ENCODE measurements around the gene UBP1. TPM values are rescaled to one million over a fixed set of nuclear protein-coding genes. Genes with fewer than 3 reads are reported as not detected.

Gene UBP1
- total RNA-seq, 1 donor from 2014 or later, result 57.0 TPM

- no peak for DNase-seq (ENCODE audit: extremely low spot score, unreplicated experiment)
- Mint-ChIP-seq H3K27ac (ENCODE audit: unreplicated experiment) (no peak overlapping the region), H3K4me1 (ENCODE audit: unreplicated experiment) (no peaks in the 10 kb centered on the region), H3K27me3 (ENCODE audit: unreplicated experiment) (no peaks in the 10 kb centered on the region), H3K36me3 (ENCODE audit: unreplicated experiment) (peaks cover 34% of the 10 kb centered on the region), H3K4me3 (ENCODE audit: unreplicated experiment) (no peak overlapping the region), H3K9me3 (ENCODE audit: unreplicated experiment) (no peaks in the 10 kb centered on the region)
- TF ChIP-seq CTCF (IDR thresholded peaks at IDR 0.05), result no peak
Observed at GRCh38 chr3:33383951-33384350, 56.3 kb downstream of the UBP1 start.

- Mint-ChIP-seq H3K9me3 (ENCODE audit: unreplicated experiment) (no peaks in the 10 kb centered on the region), H3K27ac (ENCODE audit: unreplicated experiment) (no peak overlapping the region), H3K27me3 (ENCODE audit: unreplicated experiment) (no peaks in the 10 kb centered on the region), H3K4me1 (ENCODE audit: unreplicated experiment) (no peaks in the 10 kb centered on the region), H3K36me3 (ENCODE audit: unreplicated experiment) (peaks cover 32% of the 10 kb centered on the region), H3K4me3 (ENCODE audit: unreplicated experiment) (no peak overlapping the region)
- TF ChIP-seq CTCF (IDR thresholded peaks at IDR 0.05), result no peak
- DNase-seq (ENCODE audit: extremely low spot score, unreplicated experiment), result no peak
Observed at GRCh38 chr3:33380653-33381052, 59.6 kb downstream of the UBP1 start.

- no peak for DNase-seq (ENCODE audit: extremely low spot score, unreplicated experiment)
- no peak for TF ChIP-seq CTCF (IDR thresholded peaks at IDR 0.05)
- no peak overlapping the region for H3K4me3 Mint-ChIP-seq (ENCODE audit: unreplicated experiment)
Observed at GRCh38 chr3:33377931-33378330, 62.3 kb downstream of the UBP1 start.

GRCh38 chr3:33377489-33377888, 62.7 kb downstream of the UBP1 start:
- Mint-ChIP-seq H3K27ac (ENCODE audit: unreplicated experiment) (no peak overlapping the region), H3K27me3 (ENCODE audit: unreplicated experiment) (no peaks in the 10 kb centered on the region), H3K4me3 (ENCODE audit: unreplicated experiment) (no peak overlapping the region), H3K9me3 (ENCODE audit: unreplicated experiment) (no peaks in the 10 kb centered on the region), H3K36me3 (ENCODE audit: unreplicated experiment) (peaks cover 24% of the 10 kb centered on the region), H3K4me1 (ENCODE audit: unreplicated experiment) (peaks cover 4% of the 10 kb centered on the region)
- no peak for TF ChIP-seq CTCF (IDR thresholded peaks at IDR 0.05)
- DNase-seq (ENCODE audit: extremely low spot score, unreplicated experiment), result no peak

More at GRCh38 chr3:33377931-33378330, 62.3 kb downstream of the UBP1 start:
- H3K27me3 Mint-ChIP-seq (ENCODE audit: unreplicated experiment), result no peaks in the 10 kb centered on the region
- H3K9me3 Mint-ChIP-seq (ENCODE audit: unreplicated experiment), result no peaks in the 10 kb centered on the region
- H3K4me1 Mint-ChIP-seq (ENCODE audit: unreplicated experiment), result peaks cover under 1% of the 10 kb centered on the region
- H3K27ac Mint-ChIP-seq (ENCODE audit: unreplicated experiment), result no peak overlapping the region
- peaks cover 27% of the 10 kb centered on the region for H3K36me3 Mint-ChIP-seq (ENCODE audit: unreplicated experiment)

- Mint-ChIP-seq H3K9me3 (ENCODE audit: unreplicated experiment) (peaks cover 7% of the 10 kb centered on the region), H3K36me3 (ENCODE audit: unreplicated experiment) (peaks cover 20% of the 10 kb centered on the region), H3K27ac (ENCODE audit: unreplicated experiment) (no peak overlapping the region), H3K27me3 (ENCODE audit: unreplicated experiment) (no peaks in the 10 kb centered on the region), H3K4me1 (ENCODE audit: unreplicated experiment) (peaks cover 6% of the 10 kb centered on the region), H3K4me3 (ENCODE audit: unreplicated experiment) (no peak overlapping the region)
- no peak for DNase-seq (ENCODE audit: extremely low spot score, unreplicated experiment)
- TF ChIP-seq CTCF (IDR thresholded peaks at IDR 0.05), result no peak
Observed at GRCh38 chr3:33373082-33373437, 67.1 kb downstream of the UBP1 start.
